Neural cell (in vitro differentiated cells): Measurements from ENCODE around the gene CALHM1. TPM values are rescaled to one million over a fixed set of nuclear protein-coding genes. Genes with fewer than 3 reads are reported as not detected.

Source experiments
- H2AFZ ChIP-seq: fragments of 200-600, 300-800 bp; sonication (generic), shearing (Covaris generic); 2 replicates; pipeline ENCODE4 v1.6.0; 2014; ENCODE audit warnings: low read depth, mild to moderate bottlenecking, antibody characterized with exemption, low read length, moderate library complexity
- H3F3A ChIP-seq: fragments of 200-600 bp; shearing (Covaris generic); 2 replicates; pipeline ENCODE4 v1.6.1; 2016; ENCODE audit warnings: mild to moderate bottlenecking, moderate library complexity, mixed read lengths, antibody characterized with exemption, low read length; ENCODE audit not compliant: insufficient read depth, poor library complexity, severe bottlenecking
- H3K27ac ChIP-seq: fragments of 200-600, 300-800 bp; sonication (generic), shearing (Covaris generic); 2 replicates; pipeline ENCODE4 v1.5.1; 2014; ENCODE audit warnings: mild to moderate bottlenecking, low read length, moderate library complexity
- H3K27me3 ChIP-seq: fragments of 300-800, 200-600 bp; sonication (generic), shearing (Covaris generic); 2 replicates; pipeline ENCODE4 v1.6.0; 2014; ENCODE audit warnings: mild to moderate bottlenecking, low read depth, low read length, moderate library complexity; ENCODE audit not compliant: insufficient read depth
- H3K36me3 ChIP-seq: fragments of 300-800, 200-600 bp; sonication (generic), shearing (Covaris generic); 2 replicates; pipeline ENCODE4 v1.5.1; 2014; ENCODE audit warnings: mild to moderate bottlenecking, antibody characterized with exemption, low read length, moderate library complexity; ENCODE audit not compliant: insufficient read depth
- H3K4me2 ChIP-seq: fragments of 300-800, 200-600 bp; sonication (generic), shearing (Covaris generic); 2 replicates; pipeline ENCODE4 v1.6.0; 2014; ENCODE audit warnings: mild to moderate bottlenecking, low read length
- H3K4me3 ChIP-seq: fragments of 300-800, 200-600 bp; sonication (generic), shearing (Covaris generic); 2 replicates; pipeline ENCODE4 v1.5.1; 2014; ENCODE audit warnings: mild to moderate bottlenecking, low read length, moderate library complexity
- H3K79me2 ChIP-seq: fragments of 200-600 bp; shearing (Covaris generic); replicated peaks from 2 replicates; pipeline ENCODE4 v1.6.0; 2014; ENCODE audit warnings: mild to moderate bottlenecking, low read length, moderate library complexity; ENCODE audit not compliant: insufficient read depth
- H3K9ac ChIP-seq: fragments of 300-800, 200-600 bp; sonication (generic), shearing (Covaris generic); 2 replicates; pipeline ENCODE4 v1.6.1; 2016; ENCODE audit warnings: mild to moderate bottlenecking, low read length, mixed read lengths
- H3K9me2 ChIP-seq: fragments of 200-600 bp; shearing (Covaris generic); 2 replicates; pipeline ENCODE4 v1.6.1; 2016; ENCODE audit warnings: mild to moderate bottlenecking, low read length, mixed read lengths; ENCODE audit not compliant: insufficient read depth
- H3K9me3 ChIP-seq: fragments of 200-600, 300-800 bp; sonication (generic), shearing (Covaris generic); 2 replicates; pipeline ENCODE4 v1.6.1; 2016; ENCODE audit warnings: mild to moderate bottlenecking, mixed run types, low read length, moderate library complexity, mixed read lengths
- H4K20me1 ChIP-seq: fragments of 200-600 bp; shearing (Covaris generic); 2 replicates; pipeline ENCODE4 v1.6.1; 2016; ENCODE audit warnings: mild to moderate bottlenecking, mixed run types; ENCODE audit not compliant: insufficient read depth
- EP300 ChIP-seq: fragments of 450-650 bp; conservative IDR thresholded peaks from 2 replicates; pipeline ENCODE4 v1.6.1; 2014; ENCODE audit warnings: antibody characterized with exemption, mild to moderate bottlenecking, moderate library complexity; ENCODE audit not compliant: poor library complexity, severe bottlenecking
- EZH2 ChIP-seq: fragments of 200-600, 300-800 bp; shearing (Covaris generic), sonication (generic); IDR thresholded peaks from 2 replicates; pipeline ENCODE4 v1.6.1; 2014; ENCODE audit warnings: antibody characterized with exemption, low read length, borderline replicate concordance, mild to moderate bottlenecking; ENCODE audit not compliant: insufficient read depth, poor library complexity, severe bottlenecking
- MXI1 ChIP-seq: fragments of 450-650 bp; conservative IDR thresholded peaks from 2 replicates; pipeline ENCODE4 v1.6.1; 2014; ENCODE audit warnings: antibody characterized with exemption, mild to moderate bottlenecking; ENCODE audit not compliant: poor library complexity, severe bottlenecking
- POLR2AphosphoS5 ChIP-seq: IDR thresholded peaks from 2 replicates; pipeline ENCODE4 v1.6.1; 2012
- RAD21 ChIP-seq: fragments of 450-650 bp; conservative IDR thresholded peaks from 2 replicates; pipeline ENCODE4 v1.6.1; 2014; ENCODE audit warnings: antibody characterized with exemption, mild to moderate bottlenecking, moderate library complexity
- SMC3 ChIP-seq: fragments of 450-650 bp; conservative IDR thresholded peaks from 2 replicates; pipeline ENCODE4 v1.6.1; 2014; ENCODE audit warnings: antibody characterized with exemption, mild to moderate bottlenecking, moderate library complexity; ENCODE audit not compliant: poor library complexity
- TAF1 ChIP-seq: IDR thresholded peaks from 2 replicates; pipeline ENCODE4 v1.6.1; 2012; ENCODE audit warnings: low read depth
- polyA plus RNA-seq: library from polyadenylated mRNA; depleted of rRNA; stranded (reverse); fragments of >200 nt; gene quantifications from 2 replicates; pipeline ENCODE4 v1.2.3, GENCODE V29; 2014
- TF ChIP-seq, protein P1 (sequence below): fragments of 450-650 bp; IDR thresholded peaks from 2 replicates; pipeline ENCODE4 v1.5.1; 2014; ENCODE audit warnings: antibody characterized with exemption, mild to moderate bottlenecking, moderate library complexity; ENCODE audit not compliant: poor library complexity, severe bottlenecking
- TF ChIP-seq, protein P2 (sequence below): IDR thresholded peaks from 2 replicates; pipeline ENCODE4 v1.6.1; 2012; ENCODE audit warnings: borderline replicate concordance

The CALHM1 gene
- polyA plus RNA-seq, 1 donor from 2014 or later: not detected

GRCh38 chr10:103476046-103476768, 17.5 kb upstream of the CALHM1 start:
- Histone ChIP-seq H3K9me2 (no peaks in the 10 kb centered on the region), H3K4me2 (no peak overlapping the region), H3K4me3 (no peak overlapping the region), H3K27me3 (no peaks in the 10 kb centered on the region), H3F3A (no peaks in the 10 kb centered on the region), H3K9ac (no peak overlapping the region), H3K79me2 (no peaks in the 10 kb centered on the region), H3K27ac (no peak overlapping the region), H4K20me1 (no peaks in the 10 kb centered on the region), H3K36me3 (no peaks in the 10 kb centered on the region), H3K9me3 (no peaks in the 10 kb centered on the region), H2AFZ (no peak overlapping the region)
- no peak for TF ChIP-seq MXI1
- no peak for TF ChIP-seq POLR2AphosphoS5
- TF ChIP-seq TAF1: no peak
- TF ChIP-seq RAD21: no peak
- TF ChIP-seq EZH2: no peak
- TF ChIP-seq, protein P1, sequence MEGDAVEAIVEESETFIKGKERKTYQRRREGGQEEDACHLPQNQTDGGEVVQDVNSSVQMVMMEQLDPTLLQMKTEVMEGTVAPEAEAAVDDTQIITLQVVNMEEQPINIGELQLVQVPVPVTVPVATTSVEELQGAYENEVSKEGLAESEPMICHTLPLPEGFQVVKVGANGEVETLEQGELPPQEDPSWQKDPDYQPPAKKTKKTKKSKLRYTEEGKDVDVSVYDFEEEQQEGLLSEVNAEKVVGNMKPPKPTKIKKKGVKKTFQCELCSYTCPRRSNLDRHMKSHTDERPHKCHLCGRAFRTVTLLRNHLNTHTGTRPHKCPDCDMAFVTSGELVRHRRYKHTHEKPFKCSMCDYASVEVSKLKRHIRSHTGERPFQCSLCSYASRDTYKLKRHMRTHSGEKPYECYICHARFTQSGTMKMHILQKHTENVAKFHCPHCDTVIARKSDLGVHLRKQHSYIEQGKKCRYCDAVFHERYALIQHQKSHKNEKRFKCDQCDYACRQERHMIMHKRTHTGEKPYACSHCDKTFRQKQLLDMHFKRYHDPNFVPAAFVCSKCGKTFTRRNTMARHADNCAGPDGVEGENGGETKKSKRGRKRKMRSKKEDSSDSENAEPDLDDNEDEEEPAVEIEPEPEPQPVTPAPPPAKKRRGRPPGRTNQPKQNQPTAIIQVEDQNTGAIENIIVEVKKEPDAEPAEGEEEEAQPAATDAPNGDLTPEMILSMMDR: no peak
- no peak for TF ChIP-seq EP300
- TF ChIP-seq, protein P2, sequence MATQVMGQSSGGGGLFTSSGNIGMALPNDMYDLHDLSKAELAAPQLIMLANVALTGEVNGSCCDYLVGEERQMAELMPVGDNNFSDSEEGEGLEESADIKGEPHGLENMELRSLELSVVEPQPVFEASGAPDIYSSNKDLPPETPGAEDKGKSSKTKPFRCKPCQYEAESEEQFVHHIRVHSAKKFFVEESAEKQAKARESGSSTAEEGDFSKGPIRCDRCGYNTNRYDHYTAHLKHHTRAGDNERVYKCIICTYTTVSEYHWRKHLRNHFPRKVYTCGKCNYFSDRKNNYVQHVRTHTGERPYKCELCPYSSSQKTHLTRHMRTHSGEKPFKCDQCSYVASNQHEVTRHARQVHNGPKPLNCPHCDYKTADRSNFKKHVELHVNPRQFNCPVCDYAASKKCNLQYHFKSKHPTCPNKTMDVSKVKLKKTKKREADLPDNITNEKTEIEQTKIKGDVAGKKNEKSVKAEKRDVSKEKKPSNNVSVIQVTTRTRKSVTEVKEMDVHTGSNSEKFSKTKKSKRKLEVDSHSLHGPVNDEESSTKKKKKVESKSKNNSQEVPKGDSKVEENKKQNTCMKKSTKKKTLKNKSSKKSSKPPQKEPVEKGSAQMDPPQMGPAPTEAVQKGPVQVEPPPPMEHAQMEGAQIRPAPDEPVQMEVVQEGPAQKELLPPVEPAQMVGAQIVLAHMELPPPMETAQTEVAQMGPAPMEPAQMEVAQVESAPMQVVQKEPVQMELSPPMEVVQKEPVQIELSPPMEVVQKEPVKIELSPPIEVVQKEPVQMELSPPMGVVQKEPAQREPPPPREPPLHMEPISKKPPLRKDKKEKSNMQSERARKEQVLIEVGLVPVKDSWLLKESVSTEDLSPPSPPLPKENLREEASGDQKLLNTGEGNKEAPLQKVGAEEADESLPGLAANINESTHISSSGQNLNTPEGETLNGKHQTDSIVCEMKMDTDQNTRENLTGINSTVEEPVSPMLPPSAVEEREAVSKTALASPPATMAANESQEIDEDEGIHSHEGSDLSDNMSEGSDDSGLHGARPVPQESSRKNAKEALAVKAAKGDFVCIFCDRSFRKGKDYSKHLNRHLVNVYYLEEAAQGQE: no peak
- TF ChIP-seq SMC3: no peak

- Histone ChIP-seq H3K4me2 (no peak overlapping the region), H3K27me3 (no peaks in the 10 kb centered on the region), H3K27ac (no peak overlapping the region), H3K79me2 (no peaks in the 10 kb centered on the region), H3K9me3 (no peaks in the 10 kb centered on the region), H3F3A (no peaks in the 10 kb centered on the region), H4K20me1 (no peaks in the 10 kb centered on the region), H3K9ac (no peak overlapping the region), H3K9me2 (no peaks in the 10 kb centered on the region), H3K36me3 (no peaks in the 10 kb centered on the region), H2AFZ (no peak overlapping the region), H3K4me3 (no peak overlapping the region)
- TF ChIP-seq SMC3: no peak
- TF ChIP-seq, protein P1: no peak
- TF ChIP-seq, protein P2: no peak
- no peak for TF ChIP-seq EP300
- no peak for TF ChIP-seq RAD21
- TF ChIP-seq POLR2AphosphoS5: no peak
- TF ChIP-seq TAF1: no peak
- TF ChIP-seq EZH2: no peak
- no peak for TF ChIP-seq MXI1
Measured at GRCh38 chr10:103475437-103475836, 16.7 kb upstream of the CALHM1 start.
